Mesangial cell (primary cell): Measurements from ENCODE around the gene GNL3L. TPM values are rescaled to one million over a fixed set of nuclear protein-coding genes. Genes with fewer than 3 reads are reported as not detected.

Experiments
- total RNA-seq: library from RNA; depleted of rRNA; stranded (reverse); fragments of >200 nt; gene quantifications from 2 replicates; pipeline ENCODE4 v1.2.3, GENCODE V29; 2015

The GNL3L gene
- 30.5 and 30.6 TPM in 2 replicates for total RNA-seq

GRCh38 chrX:54529552-54530356 lies at the start of gene GNL3L:
Gene GNL3L (plus strand): TSS chrX:54530219. CDS start chrX:54532567, 2,348 bp downstream.

GRCh38 chrX:54495814-54496516 lies 34.1 kb upstream of the GNL3L start, which contains the start of gene FGD1:
Gene FGD1 (minus strand): TSS chrX:54496234. CDS start chrX:54495432, 802 bp downstream.

Other genes starting within 250 kb of the GNL3L start
- 1.3 and 1.5 TPM in 2 replicates for gene WNK3, start 172.2 kb upstream of the GNL3L start, total RNA-seq
- 6.3 and 10.3 TPM in 2 replicates for gene TSR2, start 89.8 kb upstream of the GNL3L start, total RNA-seq
- gene FGD1, start 34.0 kb upstream of the GNL3L start, total RNA-seq: 17.1 and 19.5 TPM in 2 replicates